HG02852 (cell line): Measurements from ENCODE around the gene THBD.

Source experiments
- ATAC-seq: cut with Tn5 transposase; IDR thresholded peaks from one replicate; pipeline ENCODE4 v1.9.1; 2021; ENCODE audit warnings: mild to moderate bottlenecking, moderate library complexity; ENCODE audit not compliant: unreplicated experiment

Gene THBD

GRCh38 chr20:23018941-23019340 is 30.5 kb downstream of the THBD start:
- ATAC-seq, result no peak

DNA sequence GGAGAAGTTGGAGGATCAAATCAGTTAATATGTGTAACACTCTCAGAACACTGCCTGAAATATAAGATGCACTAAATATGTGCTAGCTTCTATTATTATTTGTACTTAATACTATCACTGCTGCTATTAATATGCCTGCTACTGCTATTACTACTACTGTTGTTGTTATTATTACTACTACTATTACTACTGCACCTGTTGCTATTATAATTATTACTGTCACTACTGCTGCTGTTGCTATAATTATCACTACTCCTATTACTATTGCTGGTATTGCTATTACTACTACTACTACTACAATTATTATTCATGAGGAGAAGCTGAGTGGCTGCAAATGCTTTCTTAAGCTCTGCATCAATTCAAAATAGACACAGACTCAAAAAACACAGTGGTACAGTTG is 31.0 kb downstream of the THBD start:
- peak; percentile 64 for ATAC-seq

- no peak for ATAC-seq
Measured at GRCh38 chr20:23017516-23017915, 32.0 kb downstream of the THBD start.

- no peak for ATAC-seq
Measured at GRCh38 chr20:23013429-23013828, 36.0 kb downstream of the THBD start.

DNA sequence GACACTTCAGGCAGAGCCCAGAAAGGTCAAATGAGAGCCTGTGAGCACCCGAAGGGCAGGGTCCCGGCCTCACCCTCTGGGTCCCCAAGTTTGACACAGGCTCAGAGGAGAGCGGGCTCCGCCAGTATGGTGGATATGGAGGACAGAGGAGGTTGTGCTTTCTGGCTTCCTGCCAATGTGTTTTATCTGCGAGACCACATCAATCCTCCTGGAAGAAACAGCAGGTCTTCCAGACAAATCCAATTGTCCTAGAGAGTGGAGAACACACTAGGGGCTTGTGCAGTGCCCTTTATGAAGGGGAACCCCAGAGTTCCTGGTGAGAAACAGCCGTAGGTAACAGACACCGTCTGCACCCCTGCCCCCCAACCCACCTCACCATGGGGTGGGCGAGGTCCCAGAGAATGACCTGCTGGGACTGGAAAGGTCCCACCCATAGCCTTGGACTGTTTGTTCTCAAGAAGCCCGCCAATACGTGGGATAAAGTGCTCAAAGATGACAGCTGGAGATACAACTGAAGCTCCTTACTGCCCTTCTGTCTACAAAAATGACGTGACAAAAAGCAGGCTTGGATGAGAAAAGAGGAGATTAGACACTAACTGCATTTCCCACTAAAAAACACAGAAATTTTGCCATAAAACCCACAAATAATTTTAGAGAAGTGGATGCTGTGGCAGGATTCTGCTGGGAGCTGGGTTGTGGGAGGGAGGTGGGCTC is 38.3 kb downstream of the THBD start:
- ATAC-seq, result no peak

GRCh38 chr20:23010096-23010495 is 39.4 kb downstream of the THBD start:
- ATAC-seq, result no peak

- ATAC-seq, result no peak
Measured at GRCh38 chr20:23009636-23010035, 39.8 kb downstream of the THBD start.

- no peak for ATAC-seq
Measured at GRCh38 chr20:23008667-23009066, 40.8 kb downstream of the THBD start.

DNA sequence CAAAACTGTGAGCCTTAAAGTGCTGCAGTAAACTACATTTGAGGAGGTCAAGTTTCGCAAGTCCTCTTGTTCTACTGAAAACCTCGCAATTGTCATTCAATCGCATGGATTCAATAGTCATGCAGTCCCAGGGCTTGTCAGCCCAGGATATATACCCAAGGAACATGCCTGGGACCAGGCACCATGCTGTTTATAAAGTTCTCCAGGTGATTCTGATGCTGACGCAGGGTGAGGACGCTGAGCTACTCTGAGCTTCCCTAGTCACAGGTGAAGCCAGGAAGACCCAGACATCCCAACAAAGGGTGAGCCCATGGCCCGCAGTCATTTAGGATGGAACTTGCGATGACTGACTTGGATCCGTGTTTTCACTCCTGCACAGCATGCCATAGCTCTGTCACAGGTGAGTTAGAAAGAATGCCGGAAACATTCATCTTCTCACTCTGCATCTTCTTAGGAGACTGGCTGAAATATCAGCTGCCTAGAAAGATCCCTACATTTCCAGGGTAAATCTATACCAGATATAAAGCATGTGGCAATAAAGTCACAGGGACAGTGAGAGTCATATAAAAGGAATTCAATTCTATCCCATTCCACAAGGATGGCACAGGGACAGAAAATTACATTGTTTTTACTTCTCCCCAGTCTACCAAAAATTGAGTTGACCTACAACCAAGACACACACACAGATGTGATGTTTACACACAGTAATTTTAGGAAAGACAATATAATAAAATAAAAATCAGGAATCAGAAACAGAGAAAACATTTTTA is 41.4 kb downstream of the THBD start:
- ATAC-seq, result no peak

GRCh38 chr20:23007462-23007861 is 42.0 kb downstream of the THBD start:
- no peak for ATAC-seq

GRCh38 chr20:23005776-23006175 is 43.7 kb downstream of the THBD start:
- ATAC-seq, result no peak

GRCh38 chr20:23003881-23004460 is 45.5 kb downstream of the THBD start:
- no peak for ATAC-seq

DNA sequence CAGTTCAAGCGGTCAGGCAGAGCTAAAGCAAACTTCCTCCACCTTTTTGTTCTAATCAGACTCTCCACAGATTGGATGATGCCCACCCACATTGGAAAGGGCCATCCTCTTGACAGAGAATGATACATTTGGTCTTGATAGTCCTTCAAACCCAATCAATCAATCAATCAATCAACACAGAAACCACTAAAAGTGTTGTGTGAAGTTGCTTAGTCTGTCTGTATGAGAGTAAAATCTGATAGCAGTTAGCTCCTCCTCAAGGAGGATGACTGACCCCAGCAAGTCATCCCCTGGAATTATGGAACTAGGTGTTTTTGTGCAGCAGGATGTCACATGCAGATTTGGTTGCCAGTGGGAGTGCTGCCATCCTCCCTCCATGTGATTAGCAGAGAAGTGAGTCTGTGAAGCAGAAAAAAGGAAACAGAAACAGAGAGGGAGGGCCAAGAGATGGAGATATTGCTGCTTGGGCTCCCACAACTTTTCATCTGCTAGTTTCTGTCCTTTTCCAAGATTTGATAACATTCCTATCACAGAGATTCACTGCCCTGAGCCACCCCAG is 46.3 kb downstream of the THBD start:
- no peak for ATAC-seq

DNA sequence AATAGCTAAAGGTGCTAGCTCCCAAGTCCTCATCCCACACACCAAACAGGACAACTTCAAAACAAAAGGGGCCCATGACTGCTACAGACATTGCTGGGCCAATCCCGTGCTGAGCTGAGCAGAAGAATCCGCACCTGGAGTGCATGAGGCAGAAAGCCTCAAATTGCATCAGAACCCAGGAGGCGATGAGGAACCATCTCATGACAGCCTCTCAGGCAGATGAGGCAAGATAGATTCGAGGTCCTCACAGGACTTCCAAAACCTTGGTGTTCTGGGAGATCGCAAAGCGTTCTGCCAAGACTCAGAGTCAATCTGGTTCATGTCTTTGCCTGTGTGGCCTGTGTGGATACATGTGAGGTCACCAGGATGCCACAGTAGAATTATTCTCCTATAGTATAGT is 47.2 kb downstream of the THBD start:
- no peak for ATAC-seq

- no peak for ATAC-seq
Measured at GRCh38 chr20:23000232-23000947, 49.1 kb downstream of the THBD start.

DNA sequence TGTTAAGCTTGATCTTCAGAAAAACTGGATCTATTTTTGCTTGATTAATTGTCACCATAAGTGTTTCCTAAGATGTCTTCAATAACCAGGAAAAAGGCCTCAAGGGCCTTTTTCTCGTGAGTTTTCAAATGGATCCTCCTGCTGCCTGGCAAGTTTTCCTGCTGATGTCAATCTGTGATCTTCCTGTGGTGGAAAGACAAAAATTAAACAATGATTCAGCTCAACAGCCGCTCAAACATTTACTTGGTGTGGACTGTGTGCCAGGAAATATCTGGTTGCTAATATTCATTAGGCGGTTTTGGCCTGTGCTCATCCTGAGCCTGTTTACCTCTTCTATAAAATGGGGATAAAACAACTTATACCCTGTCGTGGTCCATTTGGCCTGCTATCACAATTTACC is 49.7 kb downstream of the THBD start:
- no peak for ATAC-seq

- no peak for ATAC-seq
Measured at GRCh38 chr20:22998476-22998875, 51.0 kb downstream of the THBD start.

- no peak for ATAC-seq
Measured at GRCh38 chr20:22995923-22996322, 53.5 kb downstream of the THBD start.
